CD4-positive, alpha-beta T cell treated with Interleukin-15 for 4 hours (primary cell): ENCODE measurements around the gene SDSL.
A peak's percentile ranks its signal among the peaks of the same experiment; 100 is the strongest.

Experiments
- DNase-seq: peaks from one replicate; pipeline ENCODE4 v3.0.0-alpha.2; 2020; ENCODE audit warnings: low spot score

Gene SDSL, protein sequence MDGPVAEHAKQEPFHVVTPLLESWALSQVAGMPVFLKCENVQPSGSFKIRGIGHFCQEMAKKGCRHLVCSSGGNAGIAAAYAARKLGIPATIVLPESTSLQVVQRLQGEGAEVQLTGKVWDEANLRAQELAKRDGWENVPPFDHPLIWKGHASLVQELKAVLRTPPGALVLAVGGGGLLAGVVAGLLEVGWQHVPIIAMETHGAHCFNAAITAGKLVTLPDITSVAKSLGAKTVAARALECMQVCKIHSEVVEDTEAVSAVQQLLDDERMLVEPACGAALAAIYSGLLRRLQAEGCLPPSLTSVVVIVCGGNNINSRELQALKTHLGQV

DNA sequence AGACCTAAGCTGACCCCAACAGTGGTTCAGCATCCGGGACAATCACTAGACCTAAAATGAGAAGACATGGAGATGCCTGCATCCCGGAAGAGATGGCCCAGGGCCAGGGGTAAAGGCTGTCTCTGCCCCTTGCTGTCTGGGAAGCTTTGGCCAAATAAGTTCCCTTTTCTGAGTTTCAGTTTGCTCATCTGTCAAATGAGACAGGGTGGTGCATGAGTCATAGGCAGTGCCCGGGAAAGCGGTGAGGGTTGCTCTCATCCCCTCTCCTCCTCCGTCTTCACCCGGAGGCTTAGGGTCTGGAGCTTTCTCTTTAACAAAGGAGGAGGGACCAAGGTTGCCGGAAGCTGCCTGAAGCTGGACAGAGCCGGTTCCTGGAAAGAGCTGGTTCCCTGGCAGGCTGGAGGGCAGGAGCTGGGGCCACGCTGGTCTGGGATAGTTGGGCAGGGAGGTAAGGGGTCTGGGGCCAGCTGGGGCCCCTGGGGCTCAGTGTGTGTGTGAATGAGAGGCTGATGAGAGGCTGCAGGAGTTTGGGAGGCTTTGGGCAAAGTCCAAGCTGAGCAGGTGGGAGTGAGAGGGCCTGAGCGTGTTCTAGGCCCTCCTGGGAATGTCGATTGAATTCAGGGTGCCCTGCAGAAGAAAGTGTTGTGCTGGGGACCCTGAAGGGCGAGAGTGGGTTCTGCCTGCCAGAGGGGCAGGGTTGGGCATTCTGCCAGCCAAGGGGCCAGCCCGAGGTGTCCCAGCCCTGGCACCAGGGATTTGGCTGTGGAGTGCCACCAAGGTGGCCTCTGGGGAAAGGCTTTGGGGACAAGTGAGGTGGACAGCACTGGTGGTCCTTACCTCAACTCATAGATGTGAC, at the start of gene SDSL:
TSS of gene SDSL (plus strand) at position 351 of the 856 bp plus-strand sequence. CDS start 5,603 bp downstream, outside the sequence.
- peak; percentile 19 for DNase-seq

DNA sequence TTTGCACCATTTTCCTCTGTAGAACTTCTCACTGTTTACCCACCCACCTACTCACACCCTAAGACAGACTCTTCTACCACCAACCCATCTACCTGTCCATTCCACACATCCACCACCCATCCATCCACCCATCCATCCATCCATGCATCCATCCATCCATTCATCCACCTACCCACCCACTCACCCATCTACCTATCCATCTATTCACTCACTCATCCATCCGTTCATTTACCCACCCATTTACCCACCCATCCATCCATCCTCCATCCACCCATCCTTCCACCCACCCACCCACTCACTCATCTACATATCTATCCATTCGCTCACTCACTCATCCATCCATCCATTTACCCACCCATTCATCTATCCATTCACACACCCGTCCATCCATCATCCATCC, 48.7 kb upstream of the SDSL start:
- no peak for DNase-seq

DNA sequence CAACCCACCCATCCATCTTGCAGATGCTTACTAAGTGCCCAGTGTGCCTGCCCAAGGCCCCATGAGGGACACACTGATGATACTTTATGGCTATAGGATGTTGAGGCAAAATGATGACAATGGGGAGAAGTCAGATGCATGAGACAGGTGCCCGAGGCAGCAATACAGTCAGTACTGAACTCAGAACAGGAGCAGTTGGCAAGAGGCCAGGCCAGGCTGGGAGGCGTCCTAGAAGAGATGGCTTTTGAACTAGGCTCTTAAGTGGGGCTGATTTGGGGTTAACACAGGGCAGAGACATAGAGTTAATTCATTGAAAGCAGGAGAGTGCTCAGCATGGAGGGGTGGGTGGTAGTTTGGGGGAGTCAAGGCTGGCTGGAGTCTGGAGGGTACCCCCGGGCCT, 48.2 kb upstream of the SDSL start:
- no peak for DNase-seq

DNA sequence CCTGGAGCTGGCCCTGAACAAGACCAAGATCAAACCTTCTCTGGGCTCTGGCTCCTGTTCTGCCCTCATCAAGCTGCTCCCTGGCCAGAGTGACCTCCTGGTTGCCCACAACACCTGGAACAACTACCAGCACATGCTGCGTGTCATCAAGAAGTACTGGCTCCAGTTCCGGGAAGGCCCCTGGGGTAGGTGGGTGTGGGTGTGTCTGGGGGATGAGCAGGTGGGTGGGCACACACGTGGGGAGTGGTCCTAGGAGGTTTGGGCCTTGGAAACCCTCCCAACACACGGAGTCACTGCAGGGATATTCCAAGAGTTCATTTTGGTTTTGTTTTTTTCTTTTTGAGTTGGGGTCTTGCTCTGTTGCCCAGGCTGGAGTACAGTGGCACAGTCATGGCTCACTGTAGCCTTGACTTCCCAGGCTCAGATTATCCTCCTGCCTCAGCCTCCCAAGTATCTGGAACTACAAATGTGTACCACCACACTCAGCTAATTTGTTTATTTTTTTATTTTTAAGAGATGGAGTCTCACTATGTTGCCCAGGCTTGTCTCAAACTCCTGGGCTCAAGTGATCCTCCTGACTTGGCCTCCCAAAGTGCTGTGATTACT, 47.3 kb upstream of the SDSL start:
- no peak for DNase-seq

DNA sequence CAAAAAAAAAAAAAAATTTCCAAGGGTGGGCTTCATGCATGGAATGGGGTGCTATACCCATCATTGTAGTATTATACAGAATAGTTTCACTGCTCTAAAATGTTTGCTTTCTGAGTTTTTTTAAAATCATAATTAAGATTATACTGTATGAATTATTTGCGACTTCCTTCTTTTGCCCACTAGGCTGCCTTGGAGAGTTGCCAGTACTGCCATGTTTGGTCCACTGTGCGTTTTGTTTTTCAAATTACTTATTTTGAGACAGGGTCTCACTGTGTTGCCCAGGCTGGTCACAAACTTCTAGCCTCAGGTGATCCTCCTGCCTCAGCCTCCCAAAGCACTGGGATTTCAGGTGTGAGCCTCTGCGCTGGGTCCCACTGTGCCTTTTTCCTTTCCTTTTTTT, 43.9 kb upstream of the SDSL start:
- no peak for DNase-seq

DNA sequence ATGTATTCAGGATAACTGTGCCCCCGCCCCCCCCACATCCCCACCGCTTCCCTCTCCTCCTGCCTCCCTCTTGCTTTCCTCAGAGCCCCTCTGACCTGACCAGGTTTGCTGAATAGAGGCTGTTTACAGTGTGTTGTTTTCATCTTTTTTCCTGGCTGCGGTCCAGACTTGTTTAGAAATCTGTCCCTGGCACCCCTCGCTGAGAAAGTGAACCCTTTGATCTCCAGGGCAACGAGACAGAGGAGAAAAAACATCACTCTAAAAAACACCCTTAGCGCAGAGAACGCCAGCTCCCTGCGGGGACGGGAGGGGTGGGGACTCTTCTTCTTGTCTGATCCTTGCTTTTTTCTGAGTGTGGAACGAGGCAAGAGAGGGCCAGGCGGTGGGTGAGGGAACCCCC, 41.0 kb upstream of the SDSL start:
- no peak for DNase-seq

DNA sequence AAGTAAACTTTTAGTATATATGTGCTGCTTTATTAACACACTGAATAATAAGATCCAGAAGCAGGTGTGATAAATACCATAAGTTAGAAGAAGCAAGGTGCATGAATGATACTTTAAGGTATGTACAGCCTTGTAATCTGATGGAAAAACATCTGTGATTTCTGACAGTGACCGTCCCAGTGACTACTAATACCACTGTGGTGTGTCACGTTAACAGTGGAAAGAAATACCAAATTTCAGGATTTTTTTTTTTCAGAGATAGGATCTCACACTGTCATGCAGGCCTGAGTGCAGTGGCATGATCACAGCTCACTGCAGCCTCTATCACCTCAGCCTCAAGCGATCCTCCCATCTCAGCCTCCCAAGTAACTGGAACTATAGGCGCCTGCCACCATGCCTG, 40.0 kb upstream of the SDSL start:
- DNase-seq = no peak

DNA sequence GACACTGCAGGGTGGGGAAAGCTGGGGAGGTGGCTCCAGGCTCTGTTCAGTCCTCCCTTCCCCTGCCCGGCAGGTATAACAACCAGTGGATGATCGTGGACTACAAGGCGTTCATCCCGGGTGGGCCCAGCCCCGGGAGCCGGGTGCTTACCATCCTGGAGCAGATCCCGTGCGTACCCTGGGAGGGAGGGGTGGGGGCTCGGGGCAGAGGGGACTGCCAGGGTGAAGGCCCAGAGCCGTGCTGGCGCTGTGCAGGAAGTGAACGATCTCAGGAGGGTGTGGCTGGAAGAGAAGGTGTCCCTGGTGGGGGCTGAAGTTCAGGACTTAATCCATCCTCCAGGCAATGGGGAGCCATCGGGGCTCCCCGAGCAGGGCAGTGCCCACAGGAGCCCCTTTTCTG, 37.4 kb upstream of the SDSL start:
- no peak for DNase-seq

DNA sequence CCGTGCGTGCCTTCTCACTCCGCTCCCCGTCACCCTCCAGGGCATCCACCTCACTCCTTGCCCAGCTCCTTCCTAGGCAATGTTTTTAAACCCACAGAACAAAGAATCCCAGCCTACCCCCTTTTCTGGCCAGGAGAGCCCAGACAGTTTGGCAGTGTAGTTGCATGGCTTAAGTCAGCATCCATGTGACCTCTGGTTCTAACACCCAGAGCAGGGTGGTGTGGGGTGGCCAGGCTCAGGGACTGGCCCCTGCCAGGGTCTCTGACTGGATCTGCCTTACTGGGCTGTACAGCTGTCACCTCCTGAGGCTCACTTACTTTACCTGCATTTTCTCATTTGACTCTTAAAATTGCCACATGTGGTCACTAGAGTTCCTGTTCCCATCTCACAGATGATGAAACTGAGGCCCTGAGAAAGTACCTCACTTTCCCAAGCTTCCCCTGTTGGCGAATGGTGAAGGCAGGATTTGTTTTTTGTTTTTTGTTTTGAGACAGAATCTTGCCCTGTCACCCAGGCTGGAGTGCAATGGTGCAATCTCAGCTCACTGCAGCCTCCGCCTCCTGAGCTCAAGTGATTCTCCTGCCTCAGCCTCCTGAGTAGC, 36.8 kb upstream of the SDSL start:
- DNase-seq = no peak

DNA sequence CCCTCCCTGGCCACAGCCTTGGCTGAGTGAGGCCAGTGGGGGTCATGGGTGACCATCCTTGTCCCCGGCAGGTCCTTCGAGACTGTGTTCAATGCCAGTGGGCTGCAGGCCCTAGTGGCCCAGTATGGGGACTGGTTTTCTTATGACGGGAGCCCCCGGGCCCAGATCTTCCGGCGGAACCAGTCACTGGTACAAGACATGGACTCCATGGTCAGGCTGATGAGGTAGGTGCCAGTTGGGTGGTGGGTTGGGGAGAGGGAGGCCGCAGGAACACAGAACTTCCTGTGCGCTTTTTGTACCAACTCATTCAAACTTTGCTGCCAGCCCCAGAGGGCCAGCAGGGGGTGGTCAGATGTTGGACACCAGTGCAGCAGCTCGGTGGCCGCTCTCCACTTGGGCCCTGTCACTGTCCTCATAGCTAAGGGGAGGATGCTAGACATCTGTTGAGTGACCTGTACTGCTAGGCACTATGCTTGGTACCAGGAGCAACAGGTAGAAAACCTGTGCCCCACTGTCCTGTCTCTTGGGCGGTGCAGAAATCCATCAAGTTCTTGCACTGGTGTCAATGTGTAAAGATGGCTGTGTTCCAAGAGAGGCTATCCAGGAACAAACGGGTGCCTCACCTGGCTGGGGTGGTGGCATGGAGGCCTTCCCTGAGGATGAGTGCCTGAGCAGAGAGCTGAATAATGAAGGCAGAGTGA, 35.2 kb upstream of the SDSL start:
- no peak for DNase-seq

DNA sequence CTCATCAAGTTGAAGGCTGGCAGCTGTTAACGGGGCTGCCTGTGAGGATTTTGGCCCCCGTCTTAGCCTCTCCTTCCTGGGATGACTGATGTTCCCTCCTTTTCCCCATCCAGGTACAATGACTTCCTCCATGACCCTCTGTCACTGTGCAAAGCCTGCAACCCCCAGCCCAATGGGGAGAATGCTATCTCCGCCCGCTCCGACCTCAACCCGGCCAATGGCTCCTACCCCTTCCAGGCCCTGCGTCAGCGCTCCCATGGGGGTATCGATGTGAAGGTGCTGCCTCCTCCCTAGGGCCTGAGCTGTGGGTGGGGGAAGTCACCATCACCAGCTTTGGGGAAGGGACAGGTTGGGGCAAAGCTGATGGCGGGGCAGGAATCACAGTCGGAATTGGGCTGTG, 34.5 kb upstream of the SDSL start:
- no peak for DNase-seq

DNA sequence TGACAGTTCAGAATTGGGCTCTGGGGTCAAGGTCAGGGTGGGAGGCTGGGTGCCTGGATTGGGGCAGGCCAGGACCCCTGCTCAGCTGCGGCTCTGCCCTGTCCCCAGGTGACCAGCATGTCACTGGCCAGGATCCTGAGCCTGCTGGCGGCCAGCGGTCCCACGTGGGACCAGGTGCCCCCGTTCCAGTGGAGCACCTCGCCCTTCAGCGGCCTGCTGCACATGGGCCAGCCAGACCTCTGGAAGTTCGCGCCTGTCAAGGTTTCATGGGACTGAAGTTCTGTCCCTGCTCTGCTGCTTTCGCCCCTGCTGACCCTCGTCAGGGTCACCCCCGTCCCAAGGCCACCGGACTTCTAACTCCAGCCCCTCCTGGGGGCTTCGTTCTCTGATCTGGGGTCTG, 33.8 kb upstream of the SDSL start:
- DNase-seq = no peak

DNA sequence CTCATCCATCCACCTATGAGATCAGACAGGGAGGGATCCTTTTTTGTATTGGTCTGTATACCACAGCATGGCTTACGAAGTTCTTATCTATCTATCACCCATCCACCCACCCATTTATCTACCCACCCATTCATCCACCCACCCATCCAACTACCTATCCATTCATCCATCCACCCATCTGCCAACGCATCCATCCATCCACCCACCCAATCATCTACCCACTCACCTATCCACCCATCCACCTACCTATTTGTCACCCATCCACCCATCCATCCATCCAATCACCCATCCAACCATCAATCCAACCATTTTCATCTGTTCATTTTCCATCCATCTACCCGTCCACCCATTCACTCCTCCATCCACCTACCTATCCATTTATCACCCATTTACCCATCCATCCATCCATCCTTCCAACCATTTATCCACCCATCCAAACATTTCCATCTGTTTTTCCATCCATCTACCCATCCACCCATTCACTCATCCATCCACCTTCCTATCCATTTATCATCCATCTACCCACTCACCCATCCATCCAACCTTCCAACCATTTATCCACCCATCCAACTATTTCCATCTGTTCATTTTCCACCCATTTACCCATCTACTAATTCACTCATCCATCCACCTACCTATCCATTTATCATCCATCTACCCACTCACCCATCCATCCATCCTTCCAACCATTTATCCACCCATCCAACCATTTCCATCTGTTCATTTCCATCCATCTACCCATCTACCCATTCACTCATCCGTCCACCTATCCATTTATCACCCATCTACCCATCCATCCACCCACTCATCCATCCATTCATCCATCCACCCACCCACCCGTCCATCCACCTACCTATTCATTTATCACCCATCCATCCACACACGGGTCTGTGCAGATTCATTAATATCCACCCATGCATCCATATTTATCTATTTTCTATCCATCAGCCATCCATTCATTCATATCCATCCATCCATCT, 31.8 kb upstream of the SDSL start:
- no peak for DNase-seq

DNA sequence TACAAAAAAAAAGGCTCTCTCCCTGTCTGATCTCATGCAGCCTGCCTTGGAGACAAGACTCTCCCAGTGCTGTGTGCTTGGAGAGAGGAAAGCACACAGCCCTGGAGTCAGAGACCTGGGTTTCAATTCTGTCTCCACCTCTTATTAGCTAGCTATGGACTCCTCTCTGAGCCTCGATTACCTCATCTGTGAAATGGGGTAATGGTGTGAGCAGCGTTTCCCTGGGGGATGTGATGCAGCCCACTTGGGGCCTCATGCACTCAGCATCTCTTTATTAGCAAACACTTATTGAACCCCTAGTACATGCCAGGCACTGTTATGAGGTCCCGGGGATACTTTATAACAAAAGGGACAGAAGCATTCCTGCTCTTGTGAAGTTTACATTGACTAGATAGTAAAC, 31.0 kb upstream of the SDSL start:
- no peak for DNase-seq

DNA sequence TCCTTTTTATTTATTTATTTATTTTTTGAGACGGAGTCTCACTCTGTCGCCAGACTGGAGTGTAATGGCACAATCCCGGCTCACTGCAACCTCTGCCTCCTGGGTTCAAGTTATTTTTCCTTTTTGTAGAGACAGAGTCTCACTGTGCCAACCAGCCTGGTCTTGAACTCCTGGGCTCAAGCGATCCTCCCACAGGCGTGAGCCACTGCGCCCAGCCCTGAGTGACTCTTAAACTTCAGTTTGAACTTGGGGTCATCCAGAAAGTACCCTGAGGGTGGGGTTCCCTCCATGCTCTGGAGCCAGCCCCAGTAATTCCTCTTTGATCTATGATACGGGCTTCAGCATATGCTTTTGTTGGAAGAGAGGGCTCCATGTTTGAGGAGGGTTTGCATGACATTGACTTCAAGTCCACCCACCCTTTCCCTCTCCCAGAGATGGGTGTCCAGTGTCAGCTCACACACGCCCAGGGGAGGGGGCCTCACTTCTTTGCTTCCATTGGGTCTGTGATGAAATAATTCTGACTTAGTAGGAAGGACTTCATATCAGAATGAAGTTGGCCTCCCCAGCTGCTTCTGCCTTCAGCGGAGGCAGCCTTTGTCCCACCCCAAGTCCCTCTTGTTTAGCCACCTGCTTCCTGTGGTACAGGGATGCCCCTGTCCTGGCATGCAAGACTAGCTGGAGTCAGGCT, 30.4 kb upstream of the SDSL start:
- DNase-seq = no peak

DNA sequence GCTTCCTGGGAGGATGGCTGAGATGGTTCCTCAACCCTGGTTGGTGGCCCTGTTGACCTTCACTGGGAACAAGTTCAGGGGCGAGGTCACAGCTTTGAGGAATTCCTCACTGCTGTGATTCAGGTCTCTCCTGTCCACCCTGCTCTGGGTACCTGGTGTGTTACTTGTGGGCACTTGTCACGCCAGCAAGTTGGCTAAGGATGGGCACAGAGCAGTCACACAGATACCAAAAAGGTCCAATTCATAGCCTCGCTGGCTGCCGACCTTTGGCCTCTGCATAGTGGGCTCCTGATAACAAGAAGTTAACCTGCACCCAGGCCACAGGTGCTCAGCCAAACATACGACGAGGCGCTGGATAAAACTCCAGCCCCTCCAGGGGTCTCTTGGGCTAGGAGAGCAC, 29.7 kb upstream of the SDSL start:
- DNase-seq = no peak

DNA sequence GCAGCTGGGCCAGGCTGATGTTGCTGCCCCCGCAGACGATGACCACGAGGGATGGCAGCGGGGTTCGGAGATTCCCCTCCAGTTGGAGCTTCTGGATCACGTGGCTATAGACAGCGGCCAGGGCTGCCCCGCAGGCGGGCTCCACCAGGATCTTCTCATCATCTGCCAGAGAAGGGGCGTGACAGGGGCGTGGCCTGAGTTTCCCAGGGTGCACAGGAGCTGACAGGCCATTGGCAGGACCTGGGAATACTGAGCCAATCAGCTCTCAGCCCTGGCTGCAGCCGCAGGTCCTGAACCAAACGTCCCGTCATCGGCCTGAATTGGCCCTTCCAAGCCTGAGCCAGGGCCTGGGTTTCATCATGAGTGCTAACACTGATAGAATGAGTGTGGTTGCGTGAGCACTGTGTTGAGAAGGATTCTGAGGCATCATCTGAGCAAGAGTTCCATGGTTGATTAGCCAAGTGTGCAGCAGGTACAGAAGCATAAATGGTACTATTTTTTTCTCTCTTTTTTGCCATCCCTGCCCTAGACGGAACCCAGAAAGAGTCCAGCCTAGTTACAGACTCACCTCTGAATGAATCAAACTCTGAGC, 29.1 kb upstream of the SDSL start:
- no peak for DNase-seq

DNA sequence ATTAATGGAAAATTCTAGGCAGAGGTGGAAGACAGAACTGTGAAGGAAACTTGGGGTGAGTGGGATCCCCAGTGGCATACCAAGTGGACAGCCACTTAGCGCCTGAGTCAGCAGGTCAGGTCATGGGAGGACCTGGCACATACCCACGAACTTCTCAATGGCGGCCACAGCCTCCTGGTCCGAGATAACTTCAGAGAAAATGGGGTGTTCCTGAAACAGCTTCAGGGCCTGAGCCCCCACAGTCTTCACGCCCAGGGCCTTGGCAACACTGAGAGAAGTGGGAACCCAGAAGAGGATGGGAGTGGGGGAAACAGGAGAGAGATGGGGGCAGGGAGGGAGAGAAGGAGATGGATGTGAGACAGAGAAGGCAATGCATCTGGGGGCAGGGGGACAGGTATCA, 28.4 kb upstream of the SDSL start:
- DNase-seq = no peak

DNA sequence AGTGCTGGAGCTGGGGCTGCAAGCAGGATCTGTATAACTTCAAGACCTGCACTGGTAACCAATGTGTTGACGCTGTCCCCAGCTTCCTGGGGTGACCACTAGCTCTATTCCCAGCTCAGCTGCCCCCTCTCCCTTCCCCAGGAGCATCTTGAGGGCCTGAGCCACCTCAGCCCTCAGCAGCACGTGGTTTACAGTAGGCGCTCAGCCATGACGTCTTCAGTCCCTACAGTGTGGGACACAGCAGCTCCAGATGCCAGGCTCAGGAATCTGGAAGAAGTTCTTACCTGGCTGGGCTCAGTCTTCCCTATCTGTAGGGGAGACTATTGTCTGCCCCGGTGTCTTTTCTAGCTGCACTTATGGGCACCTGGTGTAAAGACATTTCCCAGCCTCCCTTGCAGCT, 27.1 kb upstream of the SDSL start:
- DNase-seq = no peak

DNA sequence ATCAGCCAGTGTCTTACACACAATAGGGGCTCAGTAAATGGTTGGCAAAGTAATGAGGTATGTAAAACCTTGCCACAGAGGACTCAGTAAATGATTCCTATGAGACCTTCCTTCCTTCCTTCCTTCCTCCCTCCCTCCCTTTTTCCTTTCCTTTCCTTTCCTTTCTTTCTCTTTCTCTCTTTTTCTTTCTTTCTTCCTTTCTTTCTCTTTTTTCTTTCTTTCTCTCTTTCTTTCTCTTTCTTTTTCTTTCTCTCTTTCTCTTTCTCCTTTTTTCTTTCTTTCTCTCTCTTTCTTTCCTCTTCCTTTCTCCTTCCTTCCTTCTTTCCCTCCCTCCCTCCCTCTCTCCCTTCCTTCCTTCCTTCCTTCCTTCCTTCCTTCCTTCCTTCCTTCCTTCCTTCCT, 26.0 kb upstream of the SDSL start:
- no peak for DNase-seq
